ENCODE data around the gene FRRS1L.

The FRRS1L gene

DNA sequence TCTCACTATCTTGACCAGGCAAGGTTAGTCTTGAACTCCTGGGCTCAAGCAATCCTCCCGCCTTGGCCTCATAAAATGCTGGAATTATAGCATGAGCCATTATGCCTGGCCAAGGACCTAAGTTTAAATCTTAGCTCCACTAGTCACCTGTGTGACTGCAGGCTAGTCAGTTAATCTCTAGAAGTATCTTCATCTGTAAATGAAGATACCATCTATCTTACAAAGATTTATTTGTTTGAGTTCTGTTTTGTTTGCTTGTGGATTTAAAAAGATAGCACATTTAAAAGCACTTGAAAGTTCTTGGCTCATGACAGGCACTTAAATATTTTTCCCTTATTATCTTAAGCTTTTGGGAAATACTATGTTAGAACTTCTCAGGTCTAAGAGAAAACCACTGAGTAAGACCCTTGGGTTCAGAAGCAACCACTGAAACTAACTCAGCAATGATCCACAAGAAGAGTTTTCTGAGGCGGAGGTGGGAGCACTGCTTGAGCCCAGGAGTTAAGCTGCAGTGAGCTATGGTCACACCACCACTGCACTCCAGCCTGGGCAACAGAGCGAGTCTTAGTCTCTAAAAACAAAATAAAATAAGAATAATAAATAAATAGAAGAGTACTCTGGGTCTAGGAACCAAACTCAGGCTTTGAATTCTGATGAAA is 66.4 kb downstream of the FRRS1L start:
- Histone ChIP-seq H3K9me3 (ENCODE audit: insufficient read depth, low read depth, low read length) (no peaks in the 10 kb centered on the region), H3K27me3 (ENCODE audit: insufficient read depth, low read length) (no peaks in the 10 kb centered on the region), H3K4me1 (ENCODE audit: insufficient read depth, low read length) (peaks cover 32% of the 10 kb centered on the region), H3K27ac (ENCODE audit: low read depth, low read length) (no peak overlapping the region), H3K4me3 (ENCODE audit: low read length) (no peak overlapping the region), H3K9ac (ENCODE audit: low read depth, low read length) (no peak overlapping the region), H3K36me3 (ENCODE audit: insufficient read depth, low read length) (peaks cover 46% of the 10 kb centered on the region)
- 88% methylated on average over 2 of the region's 3 CpGs for WGBS

DNA sequence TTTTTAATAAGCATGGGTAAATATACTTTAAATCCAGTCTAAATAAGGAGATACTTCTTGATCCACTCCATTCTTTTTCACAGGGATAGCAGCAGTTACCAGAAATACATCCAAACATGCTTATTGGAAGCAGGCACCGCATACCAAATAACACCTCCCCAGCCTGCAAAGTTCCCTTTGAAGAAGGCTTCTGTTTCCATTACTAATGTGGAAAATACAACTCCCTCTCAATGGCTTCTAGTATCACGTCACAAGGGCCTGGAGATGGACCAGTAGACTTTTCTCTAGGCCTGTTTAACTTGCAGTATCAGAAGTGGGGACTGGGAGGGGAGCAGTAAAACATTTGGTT is 68.1 kb downstream of the FRRS1L start:
- Histone ChIP-seq H3K27me3 (ENCODE audit: insufficient read depth, low read length) (no peaks in the 10 kb centered on the region), H3K4me3 (ENCODE audit: low read length) (no peak overlapping the region), H3K9me3 (ENCODE audit: insufficient read depth, low read depth, low read length) (no peaks in the 10 kb centered on the region), H3K36me3 (ENCODE audit: insufficient read depth, low read length) (peaks cover 45% of the 10 kb centered on the region), H3K9ac (ENCODE audit: low read depth, low read length) (no peak overlapping the region), H3K27ac (ENCODE audit: low read depth, low read length) (no peak overlapping the region), H3K4me1 (ENCODE audit: insufficient read depth, low read length) (peaks cover 32% of the 10 kb centered on the region)
- 94% methylated on average over 2 of the region's 2 CpGs for WGBS

DNA sequence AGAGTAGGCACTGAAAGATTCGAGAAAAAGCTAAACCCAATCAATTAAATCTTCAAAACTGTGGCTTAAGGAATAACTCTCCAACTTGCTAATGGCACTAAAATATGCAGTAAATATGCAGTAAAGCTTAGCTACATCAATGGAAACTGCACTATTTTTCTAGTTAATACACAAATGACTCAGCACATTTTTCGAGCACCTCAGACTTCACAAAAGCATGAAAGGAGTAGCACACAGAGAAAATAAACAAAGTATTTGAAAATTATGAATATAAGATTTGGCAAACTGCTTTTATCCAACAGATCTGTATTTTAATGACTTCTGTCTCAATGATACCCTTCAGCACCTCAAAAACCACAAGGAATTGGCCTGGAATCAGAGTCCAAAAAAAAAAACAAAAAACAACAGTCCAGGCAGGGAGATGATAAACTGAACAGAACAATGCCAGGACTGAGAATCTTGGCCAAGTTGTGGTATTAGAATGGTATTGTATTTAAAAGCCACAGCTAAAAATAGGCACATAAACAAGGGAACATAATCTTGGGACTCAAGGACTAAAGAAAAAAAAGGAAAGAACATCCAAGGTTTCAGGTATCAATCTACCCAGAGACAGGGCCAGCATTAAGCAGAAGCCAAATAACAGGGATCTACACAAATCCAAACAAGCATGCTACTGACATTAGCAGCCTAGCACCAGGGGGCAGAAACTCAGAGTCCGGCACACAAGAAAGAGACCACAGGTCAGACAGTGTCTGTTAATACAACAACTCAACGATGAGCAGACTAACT is 68.7 kb downstream of the FRRS1L start:
- Histone ChIP-seq H3K4me1 (ENCODE audit: insufficient read depth, low read length) (peaks cover 32% of the 10 kb centered on the region), H3K27ac (ENCODE audit: low read depth, low read length) (no peak overlapping the region)
- WGBS = 90% methylated on average over 3 of the region's 4 CpGs

DNA sequence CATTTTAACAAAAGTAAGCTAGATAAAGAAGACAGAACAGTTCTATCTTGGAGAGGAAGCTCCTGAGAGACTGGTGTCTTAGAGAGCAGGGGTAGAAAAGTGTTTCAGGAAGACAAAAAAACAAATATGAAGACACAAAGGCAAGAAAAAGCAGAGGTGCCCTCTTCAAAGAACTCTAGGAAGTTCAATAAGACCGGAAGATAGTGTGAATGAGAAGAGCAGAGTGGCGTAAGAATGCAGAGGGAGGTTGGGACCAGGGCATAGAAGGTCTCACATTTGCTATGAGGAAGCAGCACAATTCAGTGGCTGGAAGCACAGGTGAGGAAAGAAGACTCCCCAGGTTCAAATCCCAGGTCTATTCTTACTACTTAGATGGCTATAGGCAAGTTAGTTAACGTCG is 69.9 kb downstream of the FRRS1L start:
- Histone ChIP-seq H3K9me3 (ENCODE audit: insufficient read depth, low read depth, low read length) (no peaks in the 10 kb centered on the region), H3K9ac (ENCODE audit: low read depth, low read length) (no peak overlapping the region), H3K27ac (ENCODE audit: low read depth, low read length) (no peak overlapping the region), H3K36me3 (ENCODE audit: insufficient read depth, low read length) (peaks cover 46% of the 10 kb centered on the region), H3K27me3 (ENCODE audit: insufficient read depth, low read length) (no peaks in the 10 kb centered on the region), H3K4me1 (ENCODE audit: insufficient read depth, low read length) (peaks cover 28% of the 10 kb centered on the region), H3K4me3 (ENCODE audit: low read length) (no peak overlapping the region)
- 92% methylated on average over 4 of the region's 4 CpGs for WGBS

More for the DNA sequence above, 68.7 kb downstream of the FRRS1L start:
- Histone ChIP-seq H3K27me3 (ENCODE audit: insufficient read depth, low read length) (no peaks in the 10 kb centered on the region), H3K9me3 (ENCODE audit: insufficient read depth, low read depth, low read length) (no peaks in the 10 kb centered on the region), H3K4me3 (ENCODE audit: low read length) (no peak overlapping the region), H3K36me3 (ENCODE audit: insufficient read depth, low read length) (peaks cover 45% of the 10 kb centered on the region), H3K9ac (ENCODE audit: low read depth, low read length) (no peak overlapping the region)

DNA sequence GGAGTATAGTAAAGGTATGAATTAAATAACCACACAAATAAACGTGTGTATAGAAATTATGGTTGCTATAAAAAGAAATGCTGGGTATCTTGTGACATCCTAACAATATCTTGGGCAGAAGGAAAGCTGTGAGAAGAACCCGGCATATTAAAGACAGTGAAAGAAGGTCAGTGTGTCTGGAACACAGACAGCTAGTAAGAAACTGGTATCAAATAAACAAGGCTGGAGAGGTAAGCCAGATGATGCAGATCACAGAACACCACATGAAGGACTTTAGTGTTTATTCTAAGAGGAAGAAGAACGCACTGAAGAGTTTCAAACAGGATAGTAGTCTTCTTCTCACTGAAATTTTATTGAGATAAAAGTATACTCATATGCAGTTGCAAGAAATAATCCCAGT is 71.7 kb downstream of the FRRS1L start:
- H3K9ac ChIP-seq (ENCODE audit: low read depth, low read length) = no peak overlapping the region
- H3K4me1 ChIP-seq (ENCODE audit: insufficient read depth, low read length) = peaks cover 28% of the 10 kb centered on the region
- WGBS = 94% methylated on average over 3 of the region's 3 CpGs
- H3K27me3 ChIP-seq (ENCODE audit: insufficient read depth, low read length) = no peaks in the 10 kb centered on the region
- peaks cover 63% of the 10 kb centered on the region for H3K36me3 ChIP-seq (ENCODE audit: insufficient read depth, low read length)
- H3K27ac ChIP-seq (ENCODE audit: low read depth, low read length) = no peak overlapping the region
- no peak overlapping the region for H3K4me3 ChIP-seq (ENCODE audit: low read length)
- no peaks in the 10 kb centered on the region for H3K9me3 ChIP-seq (ENCODE audit: insufficient read depth, low read depth, low read length)

DNA sequence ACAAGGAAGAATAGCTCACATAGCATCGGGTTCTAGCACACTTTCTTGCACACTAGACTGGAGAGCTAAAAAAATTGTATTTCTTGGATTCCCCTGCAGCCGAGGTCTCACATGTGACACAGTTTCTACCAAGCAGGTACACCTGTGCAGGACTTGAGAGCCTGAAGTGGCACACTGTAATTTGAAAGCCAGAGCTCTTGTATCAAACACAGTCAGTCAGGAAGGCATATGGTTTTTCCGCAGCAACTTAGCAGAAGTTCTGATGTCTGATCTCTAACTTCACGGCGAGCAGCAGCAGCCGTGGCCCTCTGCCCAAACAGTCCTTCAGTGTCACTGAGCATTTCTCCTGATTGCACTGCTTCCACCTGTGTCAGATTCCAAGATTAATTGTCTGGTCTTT is 72.8 kb downstream of the FRRS1L start:
- H3K4me3 ChIP-seq (ENCODE audit: low read length) = no peak overlapping the region
- H3K9me3 ChIP-seq (ENCODE audit: insufficient read depth, low read depth, low read length) = no peaks in the 10 kb centered on the region
- WGBS = 93% methylated on average over 6 of the region's 6 CpGs
- peaks cover 20% of the 10 kb centered on the region for H3K4me1 ChIP-seq (ENCODE audit: insufficient read depth, low read length)
- no peak overlapping the region for H3K27ac ChIP-seq (ENCODE audit: low read depth, low read length)
- H3K27me3 ChIP-seq (ENCODE audit: insufficient read depth, low read length) = no peaks in the 10 kb centered on the region
- no peak overlapping the region for H3K9ac ChIP-seq (ENCODE audit: low read depth, low read length)
- peaks cover 66% of the 10 kb centered on the region for H3K36me3 ChIP-seq (ENCODE audit: insufficient read depth, low read length)

DNA sequence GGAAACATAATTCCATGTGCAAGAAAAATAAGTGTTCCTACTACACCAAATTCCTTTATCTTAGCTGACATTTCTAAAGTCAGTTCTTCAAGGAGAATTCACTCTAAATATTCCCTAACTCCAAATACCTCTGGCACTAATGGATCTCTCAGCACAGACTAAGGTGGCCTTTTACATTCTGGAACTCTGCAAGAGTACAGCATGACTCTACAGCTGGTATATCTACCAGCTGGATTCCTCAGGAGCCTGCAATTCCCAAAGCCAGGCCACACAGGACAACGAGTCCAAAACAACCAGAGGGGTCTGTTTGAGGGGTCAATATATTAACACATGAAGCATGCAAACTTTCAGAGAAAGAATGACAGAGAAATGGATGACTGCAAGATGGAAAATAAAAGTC is 74.5 kb downstream of the FRRS1L start:
- WGBS = 100% methylated on average over 1 of the region's 1 CpG
- H3K4me3 ChIP-seq (ENCODE audit: low read length) = no peak overlapping the region
- H3K27ac ChIP-seq (ENCODE audit: low read depth, low read length) = no peak overlapping the region
- no peaks in the 10 kb centered on the region for H3K9me3 ChIP-seq (ENCODE audit: insufficient read depth, low read depth, low read length)
- H3K36me3 ChIP-seq (ENCODE audit: insufficient read depth, low read length) = peaks cover 80% of the 10 kb centered on the region
- 0 out of 2 replicates have a peak, but pooled peaks cover 6% of the 10 kb centered on the region for H3K4me1 ChIP-seq (ENCODE audit: insufficient read depth, low read length)
- H3K9ac ChIP-seq (ENCODE audit: low read depth, low read length) = no peak overlapping the region
- no peaks in the 10 kb centered on the region for H3K27me3 ChIP-seq (ENCODE audit: insufficient read depth, low read length)

DNA sequence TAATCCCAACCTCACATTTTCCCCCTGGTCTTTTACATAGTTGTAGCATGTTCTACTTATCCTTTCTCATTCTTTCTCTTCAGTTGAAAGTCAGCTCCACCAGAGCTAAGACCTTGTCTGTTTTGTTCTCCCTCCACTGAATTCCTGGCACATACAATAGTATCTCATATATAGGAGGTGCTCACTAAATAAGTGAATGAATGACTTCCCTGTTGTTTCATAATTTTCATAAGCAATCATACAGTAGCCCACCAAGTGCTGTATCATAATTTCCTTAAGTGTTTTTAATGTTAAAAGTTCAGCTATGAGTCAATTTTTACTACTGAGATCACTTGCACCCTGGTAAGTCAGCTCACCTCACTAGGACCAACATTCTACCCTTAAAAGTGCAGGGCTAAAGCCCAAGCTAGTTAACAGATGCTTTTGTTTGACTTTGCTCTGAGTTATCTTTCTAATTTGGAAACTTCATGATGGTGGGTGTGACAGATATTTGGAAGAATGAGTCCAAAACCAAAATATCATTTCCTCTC is 74.9 kb downstream of the FRRS1L start:
- H3K9ac ChIP-seq (ENCODE audit: low read depth, low read length) = no peak overlapping the region
- H3K9me3 ChIP-seq (ENCODE audit: insufficient read depth, low read depth, low read length) = no peaks in the 10 kb centered on the region
- H3K4me3 ChIP-seq (ENCODE audit: low read length) = no peak overlapping the region
- no peak overlapping the region for H3K27ac ChIP-seq (ENCODE audit: low read depth, low read length)
- peaks cover 85% of the 10 kb centered on the region for H3K36me3 ChIP-seq (ENCODE audit: insufficient read depth, low read length)
- 0 out of 2 replicates have a peak, but pooled peaks cover 4% of the 10 kb centered on the region for H3K4me1 ChIP-seq (ENCODE audit: insufficient read depth, low read length)
- H3K27me3 ChIP-seq (ENCODE audit: insufficient read depth, low read length) = no peaks in the 10 kb centered on the region

DNA sequence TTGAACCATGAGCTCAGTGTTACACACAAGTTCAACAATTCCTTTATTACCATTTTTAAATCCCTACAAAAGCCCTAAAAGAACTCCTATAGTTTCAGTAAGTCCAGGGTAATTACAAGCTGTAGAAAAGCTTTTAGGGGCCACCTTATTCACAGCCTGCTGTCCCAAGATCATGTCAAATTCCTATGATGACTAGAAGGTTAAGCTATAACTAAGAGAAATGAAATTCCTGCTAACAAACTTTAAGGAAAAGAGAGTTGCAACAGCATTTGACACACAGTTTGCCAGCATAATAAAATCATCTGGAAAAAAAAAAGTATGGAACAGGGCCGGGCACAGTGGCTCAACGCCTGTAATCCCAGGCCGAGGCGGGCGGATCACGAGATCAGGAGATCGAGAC is 78.8 kb downstream of the FRRS1L start:
- H3K27ac ChIP-seq (ENCODE audit: low read depth, low read length) = no peak overlapping the region
- no peak overlapping the region for H3K9ac ChIP-seq (ENCODE audit: low read depth, low read length)
- H3K4me1 ChIP-seq (ENCODE audit: insufficient read depth, low read length) = no peaks in the 10 kb centered on the region
- H3K36me3 ChIP-seq (ENCODE audit: insufficient read depth, low read length) = peaks cover 89% of the 10 kb centered on the region
- 97% methylated on average over 7 of the region's 7 CpGs for whole genome bisulfite sequencing
- H3K27me3 ChIP-seq (ENCODE audit: insufficient read depth, low read length) = no peaks in the 10 kb centered on the region
- no peaks in the 10 kb centered on the region for H3K9me3 ChIP-seq (ENCODE audit: insufficient read depth, low read depth, low read length)
- no peak overlapping the region for H3K4me3 ChIP-seq (ENCODE audit: low read length)

DNA sequence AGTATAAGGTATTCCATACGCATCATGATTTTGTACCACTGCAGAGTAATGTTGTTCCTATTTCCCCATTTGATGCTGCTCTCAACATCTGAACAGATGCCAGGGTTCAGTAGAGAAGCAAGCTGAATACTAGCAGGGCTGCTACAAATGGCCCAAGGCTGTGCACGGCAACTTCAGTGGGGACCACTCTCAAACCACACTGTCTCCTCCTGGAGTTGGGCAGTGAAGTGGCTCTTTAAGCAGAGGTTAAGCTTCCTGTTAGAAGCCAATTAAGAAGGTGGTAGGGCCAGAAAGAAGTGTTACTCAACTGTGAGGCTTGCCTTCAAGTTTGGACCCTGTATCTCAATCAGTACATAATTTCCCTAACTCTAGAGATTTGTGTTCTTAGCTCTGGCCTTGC is 79.3 kb downstream of the FRRS1L start:
- H3K27me3 ChIP-seq (ENCODE audit: insufficient read depth, low read length) = no peaks in the 10 kb centered on the region
- H3K27ac ChIP-seq (ENCODE audit: low read depth, low read length) = no peak overlapping the region
- H3K36me3 ChIP-seq (ENCODE audit: insufficient read depth, low read length) = peaks cover 86% of the 10 kb centered on the region
- 94% methylated on average over 2 of the region's 2 CpGs for WGBS
- no peaks in the 10 kb centered on the region for H3K9me3 ChIP-seq (ENCODE audit: insufficient read depth, low read depth, low read length)
- H3K4me1 ChIP-seq (ENCODE audit: insufficient read depth, low read length) = no peaks in the 10 kb centered on the region
- H3K9ac ChIP-seq (ENCODE audit: low read depth, low read length) = no peak overlapping the region
- H3K4me3 ChIP-seq (ENCODE audit: low read length) = no peak overlapping the region

DNA sequence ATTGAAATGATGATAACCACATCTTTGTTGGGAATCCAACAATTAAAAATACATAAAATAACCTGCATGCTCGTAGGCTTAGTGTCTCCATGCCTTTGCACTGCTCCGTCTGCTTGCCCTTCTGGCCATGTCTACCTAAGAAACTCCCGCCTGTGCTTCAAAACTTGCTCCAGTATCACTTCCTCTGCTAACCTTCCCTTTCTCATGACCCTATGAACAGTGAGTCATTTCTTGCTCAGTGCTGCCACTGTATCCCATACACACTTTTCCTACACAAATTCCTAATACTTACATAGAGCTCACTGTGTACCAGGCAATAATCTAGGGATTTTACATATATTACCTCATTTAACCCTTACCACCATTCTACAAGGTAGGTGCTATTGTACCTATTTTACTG is 80.8 kb downstream of the FRRS1L start:
- H3K9ac ChIP-seq (ENCODE audit: low read depth, low read length) = no peak overlapping the region
- peaks cover 86% of the 10 kb centered on the region for H3K36me3 ChIP-seq (ENCODE audit: insufficient read depth, low read length)
- no peaks in the 10 kb centered on the region for H3K9me3 ChIP-seq (ENCODE audit: insufficient read depth, low read depth, low read length)
- WGBS = 96% methylated on average over 3 of the region's 3 CpGs
- no peaks in the 10 kb centered on the region for H3K27me3 ChIP-seq (ENCODE audit: insufficient read depth, low read length)
- no peaks in the 10 kb centered on the region for H3K4me1 ChIP-seq (ENCODE audit: insufficient read depth, low read length)
- no peak overlapping the region for H3K4me3 ChIP-seq (ENCODE audit: low read length)
- H3K27ac ChIP-seq (ENCODE audit: low read depth, low read length) = no peak overlapping the region
